ENCODE measurements around the gene DHX8. TPM values are rescaled to one million over a fixed set of nuclear protein-coding genes. Genes with fewer than 3 reads are reported as not detected.

The DHX8 gene
- total RNA-seq, 1 donor from 2014 or later = 40.8 TPM

DNA sequence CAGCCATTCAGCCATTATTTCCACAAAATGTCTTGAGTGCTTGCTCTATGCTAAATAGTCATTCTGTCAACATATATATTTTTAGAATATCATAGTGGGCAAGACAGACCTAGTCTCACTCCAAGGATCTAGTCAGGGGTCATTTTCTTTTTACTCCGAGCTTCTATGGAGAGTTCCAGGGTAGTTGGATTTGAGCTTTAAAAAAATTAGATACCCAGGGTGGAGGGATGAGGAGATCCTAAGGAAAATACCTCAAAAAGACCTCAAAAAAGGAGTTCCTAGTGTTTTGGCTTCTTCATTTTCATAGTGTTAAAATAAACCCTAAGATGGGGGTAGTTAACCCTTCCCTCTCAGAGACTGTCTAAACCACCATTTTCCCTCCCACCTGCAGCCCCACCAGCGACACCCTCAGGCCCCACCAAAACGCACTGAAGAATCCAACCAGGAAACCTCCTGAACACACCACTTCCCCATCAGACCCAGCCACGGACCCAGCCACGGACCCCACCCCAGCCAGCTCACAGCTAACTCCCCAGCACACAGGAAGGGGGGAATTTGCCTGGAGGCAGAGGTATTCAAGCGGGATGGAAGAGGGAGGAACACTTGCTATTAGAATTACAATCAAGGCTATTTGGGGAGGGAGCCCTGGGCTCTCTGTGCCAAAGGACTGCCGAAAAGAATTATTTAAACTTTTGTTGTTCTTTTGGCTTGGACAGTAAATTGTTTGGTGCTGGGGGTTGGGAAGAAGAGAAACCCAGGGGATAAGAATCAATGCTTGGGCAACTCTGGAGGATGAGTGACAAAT, 60.2 kb downstream of the DHX8 start:
- no peak for FAIRE-seq
- DNase-seq (ENCODE audit: low spot score in 2 of 2) = no peak

- DNase-seq (ENCODE audit: low spot score in 2 of 2) (peak; percentile 39 to 44), FAIRE-seq (no peak)
These were observed 61.5 kb downstream of the DHX8 start for GRCh38 chr17:43545383-43545632.

- peak; percentile 80 for FAIRE-seq
- peak; percentile 95 to 98 for DNase-seq (ENCODE audit: low spot score in 2 of 2)
These were observed 62.8 kb downstream of the DHX8 start, which contains the start of gene ETV4 for GRCh38 chr17:43546319-43547188. ETV4 (minus strand) TSS chr17:43546340; CDS start chr17:43545617, 723 bp downstream.

DNA sequence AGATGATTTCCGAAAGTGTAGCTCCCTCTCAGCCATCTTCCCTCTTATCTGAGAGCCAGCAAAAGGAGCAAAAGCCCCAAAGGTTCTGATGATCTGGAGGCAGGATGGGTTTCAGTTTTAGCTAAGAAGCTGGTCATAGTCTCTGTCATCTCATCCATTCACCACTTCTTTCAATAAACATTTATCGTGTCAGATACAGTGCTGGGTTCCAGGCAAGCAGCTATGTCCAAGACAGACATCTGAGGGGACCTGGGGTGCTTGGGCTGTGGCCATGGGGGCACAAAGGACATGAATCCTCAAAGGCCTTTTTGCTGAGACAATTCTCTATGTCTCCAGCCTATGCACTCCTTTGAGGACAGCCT, 63.4 kb downstream of the DHX8 start:
- FAIRE-seq = no peak
- DNase-seq (ENCODE audit: low spot score in 2 of 2) = no peak

DNA sequence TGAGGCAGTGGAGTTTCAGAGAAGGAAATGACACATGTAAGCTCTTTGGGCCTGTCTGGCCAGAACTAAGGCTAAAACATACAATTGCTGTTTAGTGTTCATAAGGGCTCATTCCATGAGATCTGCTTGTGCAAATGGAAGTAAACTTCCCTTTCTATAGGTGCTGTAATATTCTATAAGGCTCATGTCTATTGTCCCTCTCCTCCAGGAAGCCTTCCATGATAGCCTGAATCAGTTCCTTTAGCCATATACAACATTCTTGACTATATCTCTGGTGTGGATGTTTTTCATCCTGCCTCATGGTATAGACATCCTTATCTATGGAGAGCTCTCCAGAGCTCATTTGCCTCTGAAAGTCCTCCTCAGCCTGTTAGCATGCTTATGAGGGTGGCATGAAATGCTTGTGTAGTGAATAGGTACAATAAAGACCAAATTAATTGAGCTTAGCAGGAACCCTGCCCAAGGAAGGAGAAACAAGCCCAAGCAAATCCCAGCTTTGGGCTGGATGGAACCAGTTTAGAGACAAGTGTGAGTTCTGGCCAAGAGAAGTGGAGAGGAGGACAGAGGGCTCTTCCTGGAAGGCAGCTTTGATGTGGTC, 64.0 kb downstream of the DHX8 start:
- no peak for FAIRE-seq

DNA sequence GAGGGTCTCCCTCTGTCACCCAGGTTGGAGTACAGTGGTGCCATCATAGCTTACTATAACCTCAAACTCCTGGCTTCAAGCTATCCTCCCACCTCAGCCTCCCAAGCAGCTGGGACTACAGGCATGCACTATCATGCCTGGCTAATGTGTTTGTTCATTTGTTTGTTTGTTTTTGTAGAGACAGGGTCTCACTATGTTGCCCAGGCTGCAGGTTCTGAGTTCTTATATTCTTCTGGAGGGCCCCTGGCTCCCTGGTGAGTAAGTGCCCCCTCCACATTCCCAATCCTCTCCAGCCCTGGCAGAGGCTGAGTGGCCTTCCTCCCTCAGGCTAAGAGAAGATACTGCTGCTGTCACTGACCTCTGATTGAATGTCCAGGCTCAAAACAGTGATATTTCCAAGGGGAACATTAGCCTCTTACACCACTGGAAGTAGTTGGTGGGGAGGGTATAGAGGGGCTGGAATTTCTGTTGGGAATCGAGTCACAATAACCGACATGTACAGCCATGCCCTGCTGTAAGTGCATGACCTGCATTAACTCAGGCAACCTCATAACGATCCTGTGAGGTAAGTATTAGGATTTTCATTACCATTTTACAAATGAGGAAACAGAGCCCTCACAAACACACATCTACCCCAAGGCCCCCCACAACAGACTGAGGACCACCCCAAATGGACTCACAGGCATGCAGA, 65.1 kb downstream of the DHX8 start:
- DNase-seq (ENCODE audit: low spot score in 2 of 2) (no peak), FAIRE-seq (no peak)

More for the DNA sequence above, 64.0 kb downstream of the DHX8 start:
- DNase-seq (ENCODE audit: low spot score in 2 of 2) = no peak

DNA sequence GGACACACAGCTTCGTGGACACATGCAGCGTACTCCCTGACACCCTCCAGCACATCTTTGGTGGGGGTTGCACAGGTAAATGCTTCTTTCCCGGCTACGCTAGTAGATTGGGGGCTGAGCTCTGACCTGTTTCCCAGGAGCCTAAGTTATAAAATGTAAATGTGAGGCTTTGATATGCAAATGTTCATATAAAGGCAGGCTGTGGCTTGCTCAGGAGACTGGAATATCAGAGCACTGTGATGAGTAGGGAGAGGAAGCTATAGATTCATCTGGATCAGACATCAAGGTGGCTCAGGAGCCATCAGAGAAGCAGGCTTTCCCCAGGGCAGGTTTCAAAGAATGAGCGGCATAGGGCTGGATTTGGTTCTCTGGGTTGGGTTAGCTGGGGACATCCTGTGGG, 65.7 kb downstream of the DHX8 start:
- FAIRE-seq = no peak
- DNase-seq (ENCODE audit: low spot score in 2 of 2) = no peak

DNA sequence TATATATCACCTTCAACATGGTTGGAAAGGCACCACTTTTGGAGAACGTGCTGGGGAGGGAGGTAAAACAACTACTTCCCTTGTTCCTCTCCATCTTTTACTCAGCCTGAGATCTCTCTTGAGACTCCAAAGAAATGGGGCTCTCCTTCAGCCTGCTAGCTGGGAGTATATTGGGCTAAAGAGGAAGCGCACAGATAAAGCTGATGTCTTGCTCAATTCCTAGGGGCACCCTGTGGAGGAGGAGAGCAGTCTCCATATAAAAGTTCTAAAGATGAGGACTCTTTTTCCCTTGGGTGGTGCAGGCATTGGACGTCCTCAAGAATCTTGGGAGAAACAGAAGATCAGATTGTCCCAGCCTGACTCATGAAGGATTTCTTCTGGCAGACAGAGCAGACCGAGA, 67.0 kb downstream of the DHX8 start:
- DNase-seq (ENCODE audit: low spot score in 2 of 2) = no peak
- FAIRE-seq = no peak

DNA sequence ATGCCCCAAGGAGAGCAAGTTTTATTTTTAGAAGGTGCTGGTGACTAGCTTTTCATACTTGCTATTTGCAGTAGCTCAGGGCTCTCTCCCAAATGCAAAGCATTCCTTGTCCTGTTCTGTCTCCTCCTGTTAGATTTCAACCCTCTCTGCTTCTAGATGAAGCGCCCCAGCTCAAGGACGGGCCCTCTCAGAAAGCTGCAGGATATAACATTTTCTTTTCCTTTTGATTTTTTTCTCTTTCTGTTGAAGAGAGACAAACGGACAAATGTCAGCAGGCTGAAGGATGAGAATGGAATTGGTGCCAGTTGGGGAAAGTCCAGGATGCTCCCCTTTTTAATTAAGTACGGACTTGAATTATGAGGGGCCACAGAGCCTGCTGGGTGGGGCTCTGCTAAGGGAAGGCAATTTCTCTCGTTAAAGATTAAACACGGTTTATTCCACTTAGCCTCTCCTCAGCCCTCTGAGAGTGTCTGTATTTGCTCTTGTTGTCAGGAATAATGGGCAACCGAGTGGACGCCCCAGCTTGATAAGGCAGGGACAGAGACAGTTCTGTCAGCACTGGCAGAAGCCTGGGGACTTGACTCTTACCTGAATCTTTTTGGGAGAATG, 68.6 kb downstream of the DHX8 start:
- no peak for DNase-seq (ENCODE audit: low spot score in 2 of 2)
- no peak for FAIRE-seq

DNA sequence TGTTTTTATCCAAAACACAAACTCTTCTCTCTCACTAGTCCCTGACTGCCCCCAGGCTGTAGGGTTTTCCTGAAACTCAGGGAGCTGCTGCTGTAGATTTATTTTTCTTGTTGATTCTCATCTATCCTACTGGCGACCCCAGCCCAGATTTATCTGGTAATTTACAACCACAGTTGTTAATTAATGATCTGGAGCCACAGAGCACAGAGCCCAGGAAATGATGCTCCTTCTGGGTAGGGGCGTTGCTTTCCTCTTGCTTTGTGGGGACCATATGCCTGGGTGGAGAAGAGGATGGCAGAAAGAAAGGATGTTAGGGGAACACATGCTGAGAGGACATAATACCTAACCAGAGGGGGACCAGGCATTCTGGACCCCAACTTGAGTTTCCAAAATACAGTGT, 69.8 kb downstream of the DHX8 start:
- no peak for FAIRE-seq

DNA sequence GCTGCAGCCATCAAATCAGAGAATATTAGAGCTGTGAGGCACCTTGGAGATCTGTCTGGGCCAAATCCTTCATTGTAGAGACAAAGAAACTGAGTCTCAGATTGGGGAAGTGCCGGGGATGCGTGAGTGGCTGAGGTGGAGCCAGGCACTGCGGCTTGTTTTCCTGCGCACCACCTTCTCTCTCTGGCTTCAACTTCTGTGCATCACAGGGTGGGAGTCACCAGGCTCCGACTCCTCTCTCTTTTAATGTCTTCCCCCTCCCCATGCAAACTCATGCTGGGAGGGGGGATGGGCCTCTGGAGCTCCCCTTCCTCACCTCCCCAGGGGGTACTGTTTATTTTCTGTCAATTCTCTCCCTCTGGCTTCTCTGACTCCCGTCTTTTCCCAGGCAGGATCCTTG, 71.1 kb downstream of the DHX8 start:
- FAIRE-seq (no peak), DNase-seq (ENCODE audit: low spot score in 2 of 2) (no peak)

More for the DNA sequence above, 69.8 kb downstream of the DHX8 start:
- no peak for DNase-seq (ENCODE audit: low spot score in 2 of 2)

DNA sequence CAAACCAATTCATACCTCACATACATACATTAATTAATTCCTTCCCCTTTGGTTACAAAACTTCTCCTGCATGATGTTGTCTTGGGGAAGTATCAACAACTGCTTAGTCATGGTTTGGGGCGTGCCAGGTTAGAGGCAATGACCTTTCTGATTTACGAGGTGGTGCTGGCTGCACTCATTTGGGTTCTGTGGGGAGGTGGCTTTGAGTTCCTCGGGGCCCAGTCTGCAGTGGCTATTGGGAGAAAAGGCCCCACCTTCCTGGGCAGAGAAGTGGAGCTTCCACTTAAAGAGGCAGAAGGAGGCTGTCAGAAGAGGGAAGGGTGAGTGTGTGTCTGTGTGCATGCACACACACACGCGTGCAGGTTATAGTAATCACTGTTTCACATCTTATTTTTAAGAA, 72.5 kb downstream of the DHX8 start:
- DNase-seq (ENCODE audit: low spot score in 2 of 2) (no peak), FAIRE-seq (no peak)

DNA sequence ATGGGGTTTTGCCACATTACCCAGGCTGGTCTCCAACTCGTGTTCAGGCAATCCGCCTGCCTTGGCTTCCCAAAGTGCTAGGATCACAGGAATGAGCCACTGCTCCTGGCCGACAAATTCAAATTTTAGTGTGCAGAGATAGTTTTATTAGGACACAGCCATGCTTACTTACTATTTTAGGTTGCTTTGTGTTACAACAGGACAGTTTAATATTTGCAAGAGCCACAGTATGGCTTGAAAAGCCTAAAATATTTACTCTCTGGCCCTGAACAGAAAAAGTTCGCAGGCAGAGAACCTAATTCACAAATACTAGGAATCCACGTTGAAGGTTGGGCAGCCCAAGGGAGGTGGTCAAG, 75.0 kb downstream of the DHX8 start:
- DNase-seq (ENCODE audit: low spot score in 2 of 2) = no peak
- FAIRE-seq = no peak

GRCh38 chr17:43559161-43559816, 75.5 kb downstream of the DHX8 start:
- FAIRE-seq (no peak), DNase-seq (ENCODE audit: low spot score in 2 of 2) (no peak)

GRCh38 chr17:43560461-43561427, 77.0 kb downstream of the DHX8 start:
- DNase-seq (ENCODE audit: low spot score in 2 of 2) (no peak), FAIRE-seq (no peak)

DNA sequence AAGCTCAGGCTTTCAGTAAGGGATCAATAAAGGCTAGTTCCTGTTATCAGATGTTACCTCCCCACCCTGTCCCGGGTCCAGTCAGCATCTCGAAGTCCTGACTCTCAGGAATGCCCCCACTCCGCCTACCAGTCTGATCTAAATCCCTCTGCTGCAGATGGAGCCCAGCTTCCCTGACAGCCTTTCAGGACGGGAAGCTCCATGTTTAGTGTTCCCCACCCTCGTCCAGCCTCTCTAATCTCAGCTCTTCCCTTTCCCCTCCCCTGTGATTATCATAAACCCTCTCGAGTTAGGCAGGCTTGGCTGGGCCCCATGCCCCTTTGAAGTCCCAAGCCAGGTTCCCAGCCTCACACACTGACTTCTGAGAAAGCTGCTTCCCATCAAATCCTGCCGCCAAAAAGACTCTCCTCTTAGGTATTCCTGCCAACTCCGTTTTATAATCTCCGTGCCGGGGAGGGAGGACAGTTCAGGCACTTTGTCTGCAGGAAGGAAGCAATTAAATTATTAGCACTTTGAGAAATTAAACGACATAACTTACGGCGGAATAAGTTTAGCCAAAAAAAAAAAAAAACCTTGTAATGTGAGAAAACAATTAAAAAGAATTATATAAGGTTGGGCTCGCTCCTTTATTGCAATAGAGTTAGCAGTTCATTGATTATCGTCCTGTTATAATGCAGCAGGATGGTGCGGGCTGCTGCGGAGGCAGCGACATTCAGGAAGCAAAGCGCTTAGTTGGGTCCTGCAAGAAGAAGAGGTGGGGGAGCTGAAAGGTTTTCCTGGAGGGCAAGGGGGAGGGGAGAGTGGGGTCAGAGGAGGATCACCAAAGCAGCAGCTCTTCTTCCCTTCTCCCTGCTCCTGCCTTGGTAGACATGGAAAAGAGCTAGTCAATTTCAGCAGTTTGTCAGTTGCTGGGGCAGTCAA, 79.2 kb downstream of the DHX8 start:
- FAIRE-seq = no peak
- DNase-seq (ENCODE audit: low spot score in 2 of 2) = no peak

- no peak for FAIRE-seq
- no peak for DNase-seq (ENCODE audit: low spot score in 2 of 2)
These were observed 80.1 kb downstream of the DHX8 start for GRCh38 chr17:43563600-43564594.
